Measurements from ENCODE around the gene ESD.

- no peak for TF ChIP-seq CTCF (IDR thresholded peaks at IDR 0.05)
- no peak for TF ChIP-seq EZH2 (IDR thresholded peaks at IDR 0.05)
- TF ChIP-seq EZH2phosphoT487 (IDR thresholded peaks at IDR 0.05), result no peak
Observed at GRCh38 chr13:46747031-46747820, 49.7 kb downstream of the ESD start.

All from neural progenitor cell (in vitro differentiated cells).